SK-N-SH treated with all-trans-retinoic acid at 6 μM for 48 hours (cell line): ENCODE results near the gene EPHB2.

Source experiments
- CSDC2 ChIP-seq: fragments of 250-450 bp; sonication (Bioruptor Pico); IDR thresholded peaks from 2 replicates; pipeline ENCODE4 v1.5.0; 2020; ENCODE audit warnings: mild to moderate bottlenecking, moderate library complexity
- ESRRG ChIP-seq: fragments of 250-450 bp; sonication (Bioruptor Pico); IDR thresholded peaks from 2 replicates; pipeline ENCODE4 v1.6.1; 2021; ENCODE audit warnings: mild to moderate bottlenecking
- GLIS3 ChIP-seq: fragments of 250-450 bp; sonication (Bioruptor Pico); IDR thresholded peaks from 2 replicates; pipeline ENCODE4 v1.5.0; 2020; ENCODE audit warnings: mild to moderate bottlenecking, moderate library complexity
- SNAI2 ChIP-seq: fragments of 250-450 bp; sonication (Bioruptor Pico); IDR thresholded peaks from 2 replicates; pipeline ENCODE4 v1.5.0; 2020; ENCODE audit warnings: mild to moderate bottlenecking, moderate library complexity
- TCF4 ChIP-seq: fragments of 250-450 bp; sonication (Bioruptor Pico); IDR thresholded peaks from 2 replicates; pipeline ENCODE4 v1.8.0; 2021; ENCODE audit warnings: mild to moderate bottlenecking, moderate library complexity, borderline replicate concordance
- ZFP30 ChIP-seq: fragments of 450-650 bp; formaldehyde crosslinking; IDR thresholded peaks from 2 replicates; pipeline ENCODE4 v1.5.0; 2022; ENCODE audit warnings: mild to moderate bottlenecking, moderate library complexity
- TF ChIP-seq, protein P1 (sequence below): fragments of 250-450 bp; sonication (Bioruptor Pico); IDR thresholded peaks from 2 replicates; pipeline ENCODE4 v1.8.0; 2020; ENCODE audit warnings: mild to moderate bottlenecking, moderate library complexity, borderline replicate concordance

DNA sequence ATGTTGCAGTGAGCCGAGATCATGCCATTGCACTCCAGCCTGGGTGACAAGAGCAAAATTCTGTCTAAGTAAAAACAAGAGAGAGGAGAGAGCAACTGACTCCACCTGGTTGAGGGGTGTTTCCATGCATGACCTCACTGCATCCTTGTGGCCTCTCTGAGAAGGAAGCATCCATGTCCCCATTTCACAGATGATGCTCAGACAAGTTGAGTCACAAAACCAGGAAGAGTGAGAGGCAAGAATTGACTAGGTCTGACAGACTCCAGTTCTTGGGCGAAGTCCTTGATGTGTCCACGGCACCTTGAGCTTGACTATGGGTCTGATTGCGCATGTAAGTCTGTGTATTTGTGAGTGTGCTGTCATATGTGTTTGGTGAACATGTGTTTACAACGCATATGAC, 156.2 kb downstream of the EPHB2 start:
- TF ChIP-seq ESRRG (no peak), SNAI2 (no peak), CSDC2 (CRISPR knock-in tag) (no peak), GLIS3 (CRISPR knock-in tag) (no peak), TCF4 (CRISPR knock-in tag) (no peak), ZFP30 (CRISPR knock-in tag) (no peak)
- TF ChIP-seq, protein P1, sequence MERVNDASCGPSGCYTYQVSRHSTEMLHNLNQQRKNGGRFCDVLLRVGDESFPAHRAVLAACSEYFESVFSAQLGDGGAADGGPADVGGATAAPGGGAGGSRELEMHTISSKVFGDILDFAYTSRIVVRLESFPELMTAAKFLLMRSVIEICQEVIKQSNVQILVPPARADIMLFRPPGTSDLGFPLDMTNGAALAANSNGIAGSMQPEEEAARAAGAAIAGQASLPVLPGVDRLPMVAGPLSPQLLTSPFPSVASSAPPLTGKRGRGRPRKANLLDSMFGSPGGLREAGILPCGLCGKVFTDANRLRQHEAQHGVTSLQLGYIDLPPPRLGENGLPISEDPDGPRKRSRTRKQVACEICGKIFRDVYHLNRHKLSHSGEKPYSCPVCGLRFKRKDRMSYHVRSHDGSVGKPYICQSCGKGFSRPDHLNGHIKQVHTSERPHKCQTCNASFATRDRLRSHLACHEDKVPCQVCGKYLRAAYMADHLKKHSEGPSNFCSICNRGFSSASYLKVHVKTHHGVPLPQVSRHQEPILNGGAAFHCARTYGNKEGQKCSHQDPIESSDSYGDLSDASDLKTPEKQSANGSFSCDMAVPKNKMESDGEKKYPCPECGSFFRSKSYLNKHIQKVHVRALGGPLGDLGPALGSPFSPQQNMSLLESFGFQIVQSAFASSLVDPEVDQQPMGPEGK (CRISPR knock-in tag): no peak
